KBM-7 (cell line): Measurements from ENCODE around the gene ENTREP3.
"Not testable (repeated sequence)": the region's sequence is repeated elsewhere in the genome, so short reads cannot be mapped to it uniquely, and the experiment has no call there.

ENCODE experiments used
- DNase-seq: peaks from one replicate; pipeline ENCODE4 v3.0.0-alpha.2; 2015
- in situ Hi-C: fragments of 300-500 bp; cut with MboI; formaldehyde crosslinking; loops from 2 replicates; pipeline ENCODE4 v1.14.3; 2020; ENCODE audit warnings: low sequenced_read_pairs, low pct_unique_long_range_greater_than_20kb, mixed read lengths

Gene ENTREP3

GRCh38 chr1:155232001-155232978, 23.0 kb downstream of the ENTREP3 start:
- in situ Hi-C loops, DNase-seq: not testable (repeated sequence)

DNA sequence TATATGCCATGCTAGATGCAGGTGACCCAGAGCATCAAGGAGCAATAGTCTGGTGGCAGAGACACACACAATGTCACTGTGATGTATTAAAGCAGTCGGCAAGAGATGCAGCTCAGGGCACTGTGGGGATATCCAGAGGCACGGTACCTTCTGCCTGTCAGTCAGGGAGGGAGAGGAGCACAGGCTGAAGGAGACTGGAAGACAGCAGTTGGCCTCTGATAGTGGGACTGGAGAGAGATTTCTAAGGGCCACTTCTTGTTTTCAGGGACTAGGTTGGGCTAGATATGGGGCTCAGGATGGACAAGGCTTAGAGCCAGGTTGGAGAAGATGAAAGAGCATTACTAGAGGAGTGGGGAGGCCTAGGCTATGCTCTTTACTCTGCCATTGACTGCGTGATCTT, 24.0 kb downstream of the ENTREP3 start:
- in situ Hi-C loops, DNase-seq: not testable (repeated sequence)

- DNase-seq = no peak
- in situ Hi-C loops = no loop called here
Observed at GRCh38 chr1:155228096-155228427, 27.2 kb downstream of the ENTREP3 start.

- DNase-seq = peak; percentile 99
- in situ Hi-C loops = no loop called here
Observed at GRCh38 chr1:155227261-155228095, 27.8 kb downstream of the ENTREP3 start.

DNA sequence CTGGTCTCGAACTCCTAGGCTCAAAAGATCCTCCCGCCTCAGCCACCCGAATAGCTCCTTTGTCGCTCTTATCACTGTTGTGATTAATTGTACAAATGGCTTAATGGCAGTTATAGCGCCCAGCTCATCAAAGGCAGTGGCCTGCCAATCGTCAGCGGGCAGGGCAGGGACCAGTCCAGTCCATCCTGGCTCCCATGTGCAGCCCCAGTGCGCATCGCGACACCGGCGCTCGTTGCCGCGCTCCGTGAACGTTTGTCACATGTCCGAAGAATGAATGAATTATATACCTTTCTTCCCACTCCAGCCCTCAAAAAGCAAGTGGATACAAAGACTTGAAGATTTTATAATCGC, 28.4 kb downstream of the ENTREP3 start:
- in situ Hi-C loops = no loop called here
- DNase-seq = no peak

DNA sequence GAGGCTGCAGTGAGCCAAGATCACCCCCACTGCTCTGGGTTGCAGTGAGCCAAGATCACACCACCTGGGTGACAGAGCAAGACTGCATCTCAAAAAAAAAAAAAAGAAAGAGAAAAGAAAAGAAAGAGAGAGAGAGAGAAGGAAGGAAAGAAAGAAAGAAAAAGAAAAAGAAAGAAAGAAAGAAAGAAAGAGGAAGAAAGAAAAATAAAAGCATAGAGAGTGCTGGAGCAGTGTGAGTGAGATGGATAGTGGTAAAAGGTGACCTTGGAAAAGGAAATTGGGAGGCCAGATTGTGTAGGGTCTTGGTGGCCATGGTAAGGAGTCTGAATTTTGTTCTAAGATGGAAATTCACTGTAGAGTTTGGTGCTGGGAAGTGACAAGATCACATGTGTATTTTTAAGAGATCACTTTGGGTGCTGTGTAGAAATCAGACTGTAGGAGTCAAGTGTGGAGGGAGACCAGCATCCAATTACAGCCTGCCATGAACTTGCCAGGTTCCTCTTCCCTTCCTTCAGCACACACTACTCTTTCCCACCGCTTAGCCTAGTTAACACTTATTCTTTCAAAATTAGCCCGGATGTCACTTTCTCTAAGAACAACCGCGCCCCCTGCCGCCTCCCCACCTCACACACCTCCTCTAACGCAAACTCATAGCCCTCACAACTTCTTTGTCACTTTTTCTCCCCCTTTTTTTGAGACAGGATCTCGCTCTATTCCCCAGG, 28.9 kb downstream of the ENTREP3 start:
- in situ Hi-C loops = no loop called here
- peak; percentile 98 for DNase-seq

GRCh38 chr1:155225404-155225759, 29.9 kb downstream of the ENTREP3 start:
- DNase-seq, in situ Hi-C loops: not testable (repeated sequence)

- DNase-seq = peak; percentile 77
Observed at GRCh38 chr1:155223047-155223446, 32.2 kb downstream of the ENTREP3 start.

GRCh38 chr1:155220211-155220965, 34.9 kb downstream of the ENTREP3 start:
- in situ Hi-C loops, DNase-seq: not testable (repeated sequence)

More at GRCh38 chr1:155223047-155223446, 32.2 kb downstream of the ENTREP3 start:
- in situ Hi-C loops = no loop called here

- DNase-seq = peak; percentile 55
- in situ Hi-C loops = no loop called here
Observed at GRCh38 chr1:155219592-155220031, 35.7 kb downstream of the ENTREP3 start.

- DNase-seq = peak; percentile 29
- in situ Hi-C loops = no loop called here
Observed at GRCh38 chr1:155218854-155219591, 36.3 kb downstream of the ENTREP3 start.

DNA sequence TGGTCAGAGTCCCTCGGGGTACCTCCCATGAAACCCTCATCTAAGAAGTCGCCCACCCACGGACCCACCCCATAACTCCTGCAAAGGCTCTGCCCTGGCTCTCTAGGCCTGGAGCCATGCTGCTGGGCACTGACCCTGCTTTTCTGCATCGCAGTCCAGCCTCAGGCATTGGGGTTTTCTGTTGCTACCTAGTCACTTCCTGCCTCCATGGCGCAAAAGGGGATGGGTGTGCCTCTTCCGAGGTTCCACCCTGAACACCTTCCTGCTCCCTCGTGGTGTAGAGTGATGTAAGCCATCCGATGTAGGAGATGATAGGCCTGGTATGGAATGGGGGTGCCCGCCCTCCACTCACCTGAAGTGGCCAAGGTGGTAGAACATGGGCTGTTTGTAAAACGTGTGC, 40.6 kb downstream of the ENTREP3 start:
- in situ Hi-C loops, DNase-seq: not testable (repeated sequence)

DNA sequence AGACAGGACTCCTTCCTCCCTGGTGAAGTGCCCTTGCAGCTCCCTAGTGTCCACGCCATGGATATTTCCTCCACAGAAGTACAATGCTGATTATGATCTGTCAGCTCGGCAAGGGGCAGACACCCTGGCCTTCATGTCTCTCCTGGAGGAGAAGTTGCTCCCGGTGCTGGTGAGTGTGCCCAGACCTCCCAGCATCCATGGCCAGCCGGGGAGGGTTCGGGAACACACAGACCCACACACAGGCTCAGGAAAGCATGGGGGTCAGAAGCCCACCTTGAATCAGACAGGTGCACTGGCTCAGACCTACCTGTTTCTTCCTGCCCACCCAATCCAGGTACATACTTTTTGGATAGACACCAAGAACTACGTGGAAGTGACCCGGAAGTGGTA, 43.2 kb downstream of the ENTREP3 start:
- DNase-seq, in situ Hi-C loops: not testable (repeated sequence)

GRCh38 chr1:155211381-155212050, 43.8 kb downstream of the ENTREP3 start:
- in situ Hi-C loops, DNase-seq: not testable (repeated sequence)

DNA sequence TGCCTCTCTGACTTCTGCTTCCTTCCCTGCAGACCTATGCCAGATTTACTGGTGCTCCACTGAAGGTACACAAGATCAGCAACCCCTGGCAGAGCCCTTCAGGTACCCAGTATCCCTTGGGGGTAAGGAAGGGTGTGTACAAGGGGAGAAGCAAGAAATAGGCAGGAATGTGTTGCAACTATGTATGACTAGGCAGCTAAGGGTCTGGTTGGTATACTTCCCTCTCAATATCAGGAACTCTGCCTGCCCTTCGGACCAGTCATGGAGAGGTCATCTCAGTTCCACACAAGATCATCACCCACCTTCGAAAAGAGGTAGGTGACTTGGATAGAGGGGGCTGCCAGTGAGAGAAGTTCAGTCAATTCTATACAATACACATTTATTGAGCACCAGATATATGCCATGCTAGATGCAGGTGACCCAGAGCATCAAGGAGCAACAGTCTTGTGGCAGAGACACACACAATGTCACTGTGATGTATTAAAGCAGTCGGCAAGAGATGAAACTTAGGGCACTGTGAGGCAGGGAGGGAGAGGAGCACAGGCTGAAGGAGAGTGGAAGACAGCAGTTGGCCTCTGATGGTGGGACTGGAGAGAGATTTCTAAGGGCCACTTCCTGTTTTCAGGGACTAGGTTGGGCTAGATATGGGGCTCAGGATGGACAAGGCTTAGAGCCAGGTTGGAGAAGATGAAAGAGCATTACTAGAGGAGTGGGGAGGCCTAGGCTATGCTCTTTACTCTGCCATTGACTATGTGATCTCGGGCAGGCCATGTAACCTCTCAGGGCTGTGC, 44.8 kb downstream of the ENTREP3 start:
- in situ Hi-C loops = no loop called here
- DNase-seq = no peak

- no peak for DNase-seq
- in situ Hi-C loops = no loop called here
Observed at GRCh38 chr1:155209312-155209721, 46.0 kb downstream of the ENTREP3 start.
